HepG2 (cell line): ENCODE results near the gene PRDM15.

Source experiments
- ZBTB42 ChIP-seq: sonication (generic); formaldehyde crosslinking; IDR thresholded peaks from 2 replicates; pipeline ENCODE4 v1.5.0; 2020; ENCODE audit warnings: mild to moderate bottlenecking, missing genetic modification reagents
- TF ChIP-seq, protein P1 (sequence below): sonication (generic); formaldehyde crosslinking; IDR thresholded peaks from 2 replicates; pipeline ENCODE4 v1.4.0; 2020; ENCODE audit warnings: missing genetic modification reagents

DNA sequence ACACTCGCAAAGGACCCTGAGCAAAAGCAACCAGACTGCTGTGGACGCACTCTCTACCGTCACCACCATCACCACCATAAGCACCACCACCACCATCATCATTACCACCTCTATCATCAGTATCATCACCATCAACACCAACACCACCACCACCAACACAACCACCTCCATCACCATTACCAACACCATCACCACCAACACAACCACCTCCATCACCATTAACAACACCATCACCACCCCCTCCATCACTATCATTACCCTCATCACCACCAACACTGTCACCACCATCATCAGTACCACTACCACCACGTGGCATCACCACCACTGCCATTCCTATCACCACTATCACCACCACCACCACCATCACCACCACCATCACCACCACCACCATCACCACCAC, 73.5 kb downstream of the PRDM15 start:
- no peak for TF ChIP-seq ZBTB42
- TF ChIP-seq, protein P1, sequence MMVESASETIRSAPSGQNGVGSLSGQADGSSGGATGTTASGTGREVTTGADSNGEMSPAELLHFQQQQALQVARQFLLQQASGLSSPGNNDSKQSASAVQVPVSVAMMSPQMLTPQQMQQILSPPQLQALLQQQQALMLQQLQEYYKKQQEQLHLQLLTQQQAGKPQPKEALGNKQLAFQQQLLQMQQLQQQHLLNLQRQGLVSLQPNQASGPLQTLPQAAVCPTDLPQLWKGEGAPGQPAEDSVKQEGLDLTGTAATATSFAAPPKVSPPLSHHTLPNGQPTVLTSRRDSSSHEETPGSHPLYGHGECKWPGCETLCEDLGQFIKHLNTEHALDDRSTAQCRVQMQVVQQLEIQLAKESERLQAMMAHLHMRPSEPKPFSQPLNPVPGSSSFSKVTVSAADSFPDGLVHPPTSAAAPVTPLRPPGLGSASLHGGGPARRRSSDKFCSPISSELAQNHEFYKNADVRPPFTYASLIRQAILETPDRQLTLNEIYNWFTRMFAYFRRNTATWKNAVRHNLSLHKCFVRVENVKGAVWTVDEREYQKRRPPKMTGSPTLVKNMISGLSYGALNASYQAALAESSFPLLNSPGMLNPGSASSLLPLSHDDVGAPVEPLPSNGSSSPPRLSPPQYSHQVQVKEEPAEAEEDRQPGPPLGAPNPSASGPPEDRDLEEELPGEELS (CRISPR knock-in tag), result no peak
